ENCODE measurements around the gene TENM3. TPM values are rescaled to one million over a fixed set of nuclear protein-coding genes. Genes with fewer than 3 reads are reported as not detected.

TENM3 gene
- total and polyA plus RNA-seq, 12 donors = 2.6 to 54.4 (median 42.8) TPM

- no peak for TF ChIP-seq POLR2A (IDR thresholded peaks at IDR 0.05)
- TF ChIP-seq, protein P1, sequence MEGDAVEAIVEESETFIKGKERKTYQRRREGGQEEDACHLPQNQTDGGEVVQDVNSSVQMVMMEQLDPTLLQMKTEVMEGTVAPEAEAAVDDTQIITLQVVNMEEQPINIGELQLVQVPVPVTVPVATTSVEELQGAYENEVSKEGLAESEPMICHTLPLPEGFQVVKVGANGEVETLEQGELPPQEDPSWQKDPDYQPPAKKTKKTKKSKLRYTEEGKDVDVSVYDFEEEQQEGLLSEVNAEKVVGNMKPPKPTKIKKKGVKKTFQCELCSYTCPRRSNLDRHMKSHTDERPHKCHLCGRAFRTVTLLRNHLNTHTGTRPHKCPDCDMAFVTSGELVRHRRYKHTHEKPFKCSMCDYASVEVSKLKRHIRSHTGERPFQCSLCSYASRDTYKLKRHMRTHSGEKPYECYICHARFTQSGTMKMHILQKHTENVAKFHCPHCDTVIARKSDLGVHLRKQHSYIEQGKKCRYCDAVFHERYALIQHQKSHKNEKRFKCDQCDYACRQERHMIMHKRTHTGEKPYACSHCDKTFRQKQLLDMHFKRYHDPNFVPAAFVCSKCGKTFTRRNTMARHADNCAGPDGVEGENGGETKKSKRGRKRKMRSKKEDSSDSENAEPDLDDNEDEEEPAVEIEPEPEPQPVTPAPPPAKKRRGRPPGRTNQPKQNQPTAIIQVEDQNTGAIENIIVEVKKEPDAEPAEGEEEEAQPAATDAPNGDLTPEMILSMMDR (IDR thresholded peaks at IDR 0.05) = no peak
- H3K36me3 ChIP-seq (replicated peaks in 1 of 2) = no peaks in the 10 kb centered on the region
- no peak overlapping the region for H3K27ac ChIP-seq
- H3K27me3 ChIP-seq = no peaks in the 10 kb centered on the region
- H3K9me3 ChIP-seq (replicated peaks in 1 of 3) = no peaks in the 10 kb centered on the region
- DNase-seq = no peak
- intact Hi-C loops (cut with DNase I) = no loop called here
- H3K4me3 ChIP-seq = no peak overlapping the region
- H3K4me1 ChIP-seq (replicated peaks in 1 of 2) = no peaks in the 10 kb centered on the region
These were observed 23.8 kb downstream of the TENM3 start for GRCh38 chr4:182267048-182267447.

DNA sequence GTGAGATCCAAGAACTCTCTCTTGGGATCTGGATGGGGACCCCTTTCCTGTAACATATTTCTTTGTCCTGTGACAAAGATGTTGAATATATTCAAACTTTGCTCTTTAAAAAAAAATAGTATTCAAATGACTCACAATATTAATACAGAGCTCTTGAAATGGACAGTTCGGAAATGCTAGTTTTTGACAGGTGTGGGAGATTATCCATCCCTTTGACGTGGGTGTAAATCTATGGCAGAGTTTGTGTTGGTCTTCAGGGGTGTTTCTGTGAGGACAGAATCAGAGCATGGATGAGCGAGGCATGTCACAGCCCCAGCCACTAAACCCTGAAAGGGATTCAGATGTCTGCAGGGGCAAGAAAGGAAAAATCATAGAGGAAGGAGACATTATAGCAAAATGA is 25.8 kb downstream of the TENM3 start:
- no peak for DNase-seq

DNA sequence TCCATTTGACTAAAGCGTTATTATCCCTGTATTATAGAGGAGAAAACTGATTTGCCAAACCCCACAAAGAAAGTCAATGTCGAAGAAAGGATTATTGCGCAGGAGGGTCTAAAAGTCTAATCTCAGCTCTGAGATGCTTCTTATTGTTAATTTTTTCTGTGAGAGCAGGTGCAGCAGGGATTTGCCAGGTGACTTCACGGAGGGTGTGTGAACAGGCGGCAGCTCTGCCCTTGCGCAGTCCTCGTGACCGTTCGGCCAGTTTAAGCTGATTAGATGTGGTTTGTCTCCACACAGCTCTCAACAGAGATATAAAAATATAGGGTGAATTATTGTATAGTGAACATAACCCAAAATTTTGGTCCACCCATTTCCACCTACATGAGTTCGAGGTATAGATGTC is 28.5 kb downstream of the TENM3 start:
- H3K9me3 ChIP-seq (replicated peaks in 1 of 3) = no peaks in the 10 kb centered on the region
- no peaks in the 10 kb centered on the region for H3K4me1 ChIP-seq (replicated peaks in 1 of 2)
- H3K4me3 ChIP-seq = no peak overlapping the region
- no peaks in the 10 kb centered on the region for H3K36me3 ChIP-seq (replicated peaks in 1 of 2)
- TF ChIP-seq POLR2A (IDR thresholded peaks at IDR 0.05) = no peak
- TF ChIP-seq, protein P1 (IDR thresholded peaks at IDR 0.05) = no peak
- no peak for DNase-seq
- no peak overlapping the region for H3K27ac ChIP-seq
- intact Hi-C loops (cut with DNase I) = no loop called here
- WGBS, 4 donors = 93 to 98% (median 96%) methylated on average over 10 of the region's 10 CpGs
- no peaks in the 10 kb centered on the region for H3K27me3 ChIP-seq

More for the DNA sequence above, 25.8 kb downstream of the TENM3 start:
- Histone ChIP-seq H3K36me3 (replicated peaks in 1 of 2) (no peaks in the 10 kb centered on the region), H3K4me3 (no peak overlapping the region), H3K27me3 (no peaks in the 10 kb centered on the region), H3K27ac (no peak overlapping the region), H3K4me1 (replicated peaks in 1 of 2) (no peaks in the 10 kb centered on the region), H3K9me3 (replicated peaks in 1 of 3) (no peaks in the 10 kb centered on the region)
- 82 to 95% (median 91%) methylated on average over 3 of the region's 3 CpGs for WGBS, 4 donors
- intact Hi-C loops (cut with DNase I) = no loop called here
- TF ChIP-seq, protein P1 (IDR thresholded peaks at IDR 0.05) = no peak
- no peak for TF ChIP-seq POLR2A (IDR thresholded peaks at IDR 0.05)

GRCh38 chr4:182272151-182272550 is 28.9 kb downstream of the TENM3 start:
- no peak overlapping the region for H3K4me3 ChIP-seq
- no peak overlapping the region for H3K27ac ChIP-seq
- intact Hi-C loops (cut with DNase I) = no loop called here
- H3K27me3 ChIP-seq = no peaks in the 10 kb centered on the region
- no peaks in the 10 kb centered on the region for H3K9me3 ChIP-seq (replicated peaks in 1 of 3)
- 74 to 84% (median 80%) methylated on average over 7 of the region's 7 CpGs for WGBS, 4 donors
- H3K4me1 ChIP-seq (replicated peaks in 1 of 2) = no peaks in the 10 kb centered on the region
- no peak for DNase-seq
- TF ChIP-seq, protein P1 (IDR thresholded peaks at IDR 0.05) = no peak
- TF ChIP-seq POLR2A (IDR thresholded peaks at IDR 0.05) = no peak
- no peaks in the 10 kb centered on the region for H3K36me3 ChIP-seq (replicated peaks in 1 of 2)

Data from adrenal gland (tissue), 12 donors.